Islet of Langerhans (tissue), 1 donor: Measurements from ENCODE around the gene SLC12A4.
"Not testable (repeated sequence)": the region's sequence is repeated elsewhere in the genome, so short reads cannot be mapped to it uniquely, and the experiment has no call there.

Experiments
- FAIRE-seq: peaks from one replicate; lab custom pipeline; 2011; peaks lifted over from hg19 to GRCh38; lab: Jason Lieb, UNC

The SLC12A4 gene

DNA sequence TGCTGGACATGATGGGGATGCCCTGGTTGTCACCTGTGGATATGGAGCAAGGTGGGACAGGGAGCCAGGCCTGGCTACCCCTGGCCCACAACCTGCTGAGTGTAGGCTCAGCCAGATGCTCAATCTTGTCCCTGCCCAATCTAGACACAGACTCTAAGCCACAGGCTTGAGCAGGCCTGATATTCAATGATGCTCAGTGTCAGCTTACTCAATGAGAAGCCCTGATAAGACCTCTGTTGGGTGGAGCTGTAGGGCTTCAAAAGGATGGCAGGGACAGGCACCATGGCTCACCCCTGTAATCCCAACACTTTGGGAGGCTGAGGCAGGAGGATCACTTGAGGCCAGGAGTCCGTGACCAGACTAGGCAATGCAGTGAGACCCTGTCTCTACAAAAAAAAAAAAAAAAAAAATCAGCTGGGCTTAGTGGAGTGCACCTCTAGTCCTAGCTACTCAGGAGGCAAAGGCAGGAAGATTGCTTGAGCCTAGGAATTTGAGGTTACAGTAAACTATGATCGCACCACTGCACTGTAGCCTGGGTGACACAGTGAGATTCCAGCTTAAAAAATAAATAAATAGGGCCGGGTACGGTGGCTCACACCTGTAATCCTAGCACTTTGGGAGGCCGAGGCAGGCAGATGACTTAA, 27.9 kb downstream of the SLC12A4 start:
- FAIRE-seq: no peak

DNA sequence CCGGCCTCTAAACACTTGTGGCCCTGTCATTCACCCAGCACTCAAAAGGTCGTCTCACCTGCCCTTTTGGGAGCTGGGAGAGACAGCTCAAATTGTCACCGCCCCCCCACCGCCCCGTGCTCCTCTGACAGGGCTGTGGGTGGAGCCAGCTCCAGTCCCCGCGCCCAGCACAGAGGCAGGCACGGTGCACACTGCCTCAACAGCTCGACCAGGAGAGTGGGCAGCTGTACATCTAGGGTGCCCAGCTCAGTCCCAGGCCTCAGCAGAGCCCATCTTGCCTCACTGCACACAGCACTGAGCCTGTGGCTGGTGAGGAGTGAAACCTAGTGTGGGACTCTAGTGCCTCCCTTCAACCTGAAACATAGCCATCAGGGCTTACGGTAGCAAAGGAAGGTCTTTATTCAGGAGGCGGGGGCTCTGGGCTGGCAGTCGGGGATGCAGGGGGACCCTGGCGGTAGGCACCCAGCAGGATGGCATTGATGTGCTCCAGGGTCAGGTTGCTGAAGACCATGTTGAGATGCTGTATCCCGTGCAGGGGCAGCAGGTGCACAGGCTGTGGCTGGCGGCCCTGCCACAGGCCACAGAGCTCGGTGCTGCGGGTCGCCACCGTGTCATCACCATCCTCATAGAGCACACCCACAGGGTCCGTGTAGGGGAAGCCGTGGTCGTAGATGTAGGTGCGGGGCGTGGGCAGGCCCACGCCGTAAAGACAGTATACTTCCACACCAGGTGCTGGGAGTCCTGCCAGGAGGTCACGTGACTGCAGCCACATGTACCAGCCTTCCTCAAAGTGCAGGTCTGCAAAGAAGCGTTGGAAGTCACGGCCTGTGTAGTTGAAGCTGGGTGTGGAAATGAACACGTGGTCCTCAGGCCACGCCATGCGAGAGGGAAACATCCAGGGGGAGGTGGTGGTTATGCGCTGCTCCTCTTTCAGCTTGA, 28.7 kb downstream of the SLC12A4 start:
- FAIRE-seq: no peak

DNA sequence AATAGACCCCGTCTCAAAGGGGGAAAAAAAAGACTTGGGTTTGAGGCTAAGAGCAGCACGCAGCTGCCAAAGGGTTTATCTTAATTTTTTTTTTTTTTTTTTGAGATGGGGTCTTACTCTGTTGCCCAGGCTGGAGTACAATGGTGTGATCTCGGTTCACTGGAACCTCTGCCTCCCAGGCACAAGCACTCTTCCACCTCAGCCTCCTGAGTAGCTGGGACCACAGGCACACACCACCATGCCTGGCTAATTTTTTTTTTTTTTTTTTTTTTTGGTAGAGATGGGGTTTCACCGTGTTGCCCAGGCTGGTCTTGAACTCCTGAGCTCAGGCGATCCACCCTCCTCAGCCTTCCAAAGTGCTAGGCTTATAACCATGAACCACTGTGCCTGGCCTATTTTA, 30.7 kb downstream of the SLC12A4 start:
- not testable (repeated sequence) for FAIRE-seq

DNA sequence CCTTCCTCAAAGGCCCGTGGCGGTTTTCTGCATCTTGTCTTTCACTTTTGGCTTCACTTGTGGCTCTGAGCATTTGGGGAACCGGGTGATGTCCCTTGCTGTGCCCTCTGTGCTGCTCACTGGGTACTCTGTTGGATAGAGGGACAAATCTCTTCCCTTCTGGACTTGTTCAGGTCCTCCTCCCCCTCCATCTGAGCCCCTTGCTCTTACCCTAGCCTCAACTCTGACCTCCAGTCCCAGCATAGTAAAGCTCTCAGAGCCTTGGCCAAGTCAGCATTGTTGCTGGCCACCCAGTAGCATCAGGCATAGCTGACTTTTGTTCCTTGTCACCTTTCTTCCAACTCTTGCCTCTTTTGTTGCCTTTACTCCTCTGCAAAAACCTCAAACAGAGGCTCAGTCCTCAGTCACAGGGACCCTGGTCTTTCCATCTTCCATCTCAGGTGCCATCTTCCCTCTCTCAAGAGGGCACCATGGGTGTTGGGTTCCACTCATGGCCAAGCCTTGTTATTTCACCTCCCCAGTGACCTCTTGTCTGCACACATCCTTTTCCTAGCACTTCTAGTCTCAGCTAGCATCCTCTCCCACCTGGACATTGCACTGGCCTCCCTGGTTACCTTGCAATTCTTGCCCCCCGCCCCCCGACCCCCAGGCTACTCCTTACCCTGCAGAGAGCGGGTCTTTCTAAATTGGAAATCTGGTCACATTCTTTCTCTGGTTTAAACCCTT, 31.4 kb downstream of the SLC12A4 start:
- no peak for FAIRE-seq

GRCh38 chr16:67936124-67936879, 32.1 kb downstream of the SLC12A4 start, which contains the start of gene PSMB10:
Gene PSMB10, minus strand, starts transcription at chr16:67936850. Its CDS starts 101 bp downstream, at chr16:67936749.
- FAIRE-seq: no peak

GRCh38 chr16:67935402-67936123, 32.9 kb downstream of the SLC12A4 start:
- peak; percentile 38 for FAIRE-seq

DNA sequence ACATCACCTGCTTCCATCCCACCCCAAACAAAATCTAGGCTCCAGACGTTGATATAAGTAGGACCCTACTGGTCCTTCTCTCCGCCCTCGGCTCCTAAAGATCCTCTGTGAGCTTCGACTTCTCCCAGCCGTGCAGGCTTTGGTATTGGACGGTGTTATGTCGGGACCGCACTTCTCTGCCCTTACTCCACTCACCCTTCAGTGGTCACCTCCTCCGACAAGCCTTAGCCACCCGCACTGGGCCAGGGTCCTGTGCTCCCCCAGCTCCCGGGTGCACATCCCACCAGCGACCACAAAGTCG, 33.4 kb downstream of the SLC12A4 start:
- FAIRE-seq: no peak

GRCh38 chr16:67934306-67935100, 33.9 kb downstream of the SLC12A4 start:
- no peak for FAIRE-seq

- no peak for FAIRE-seq
Observed at GRCh38 chr16:67933805-67934204, 34.6 kb downstream of the SLC12A4 start.

DNA sequence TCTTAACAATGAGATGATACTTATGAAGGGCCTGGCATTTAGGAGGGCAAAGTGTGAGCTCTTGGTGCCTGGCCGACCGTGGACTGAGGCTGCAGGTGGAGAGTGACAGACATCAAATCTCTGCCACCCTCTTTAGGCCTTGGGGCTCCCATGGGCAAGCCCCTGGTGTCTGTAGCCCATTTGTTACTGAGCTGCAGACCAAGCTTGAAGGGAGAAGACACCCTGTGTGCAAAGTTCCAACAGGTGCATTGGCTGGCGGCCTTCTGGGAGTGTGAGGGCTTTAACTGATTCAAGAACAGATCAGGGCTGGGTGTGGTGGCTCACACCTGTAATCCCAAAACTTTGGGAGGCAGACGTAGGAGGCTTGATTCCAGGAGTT, 36.0 kb downstream of the SLC12A4 start:
- no peak for FAIRE-seq

GRCh38 chr16:67931712-67932461, 36.5 kb downstream of the SLC12A4 start, which contains the start of gene CTRL:
Gene CTRL, minus strand, starts transcription at chr16:67931862. Its CDS starts 10 bp downstream, at chr16:67931852.
- no peak for FAIRE-seq

DNA sequence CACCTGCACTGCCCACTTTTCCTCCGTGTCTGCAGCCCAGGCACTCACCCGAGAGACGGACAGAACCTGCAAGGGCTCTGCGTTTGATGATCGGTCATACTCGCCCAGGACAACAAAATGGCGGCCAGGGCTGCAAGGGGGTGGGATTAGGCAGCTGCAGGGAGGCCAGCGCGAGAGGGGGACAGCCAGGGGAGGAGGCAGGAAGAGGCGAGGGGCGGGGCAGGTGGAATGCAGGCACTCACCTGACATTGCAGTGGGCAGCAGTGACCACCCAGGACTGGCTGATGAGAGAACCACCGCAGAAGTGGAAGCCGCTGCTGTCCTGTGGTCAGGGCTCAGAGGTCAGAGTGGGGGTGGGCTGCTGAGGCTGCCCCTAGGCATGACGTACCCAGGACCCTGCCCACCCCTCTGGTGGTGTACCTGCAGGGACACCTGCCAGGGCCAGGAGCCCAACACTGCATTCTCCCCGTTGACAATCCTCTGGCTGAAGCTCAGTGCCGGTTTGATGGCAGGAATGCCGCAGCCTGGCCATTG, 37.7 kb downstream of the SLC12A4 start:
- no peak for FAIRE-seq

DNA sequence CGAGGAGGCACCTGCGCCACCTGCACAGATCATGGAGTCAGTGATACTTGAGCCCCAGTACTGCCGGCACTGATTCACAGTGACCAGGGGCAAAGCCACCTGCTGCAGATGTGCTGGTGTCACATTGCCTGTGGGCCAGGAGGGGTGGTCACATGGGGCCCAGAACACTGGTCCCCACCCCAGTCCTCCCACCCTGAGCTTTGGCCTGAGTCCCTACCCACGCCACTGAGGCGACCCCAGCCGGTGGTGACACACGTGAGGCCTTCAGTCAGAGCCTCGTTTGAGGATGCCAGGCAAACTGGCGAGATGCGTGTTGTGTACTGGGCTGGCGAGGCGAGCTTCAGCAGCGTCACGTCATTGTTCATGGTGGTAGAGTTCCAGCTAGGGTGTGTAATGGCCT, 38.2 kb downstream of the SLC12A4 start:
- FAIRE-seq: no peak

DNA sequence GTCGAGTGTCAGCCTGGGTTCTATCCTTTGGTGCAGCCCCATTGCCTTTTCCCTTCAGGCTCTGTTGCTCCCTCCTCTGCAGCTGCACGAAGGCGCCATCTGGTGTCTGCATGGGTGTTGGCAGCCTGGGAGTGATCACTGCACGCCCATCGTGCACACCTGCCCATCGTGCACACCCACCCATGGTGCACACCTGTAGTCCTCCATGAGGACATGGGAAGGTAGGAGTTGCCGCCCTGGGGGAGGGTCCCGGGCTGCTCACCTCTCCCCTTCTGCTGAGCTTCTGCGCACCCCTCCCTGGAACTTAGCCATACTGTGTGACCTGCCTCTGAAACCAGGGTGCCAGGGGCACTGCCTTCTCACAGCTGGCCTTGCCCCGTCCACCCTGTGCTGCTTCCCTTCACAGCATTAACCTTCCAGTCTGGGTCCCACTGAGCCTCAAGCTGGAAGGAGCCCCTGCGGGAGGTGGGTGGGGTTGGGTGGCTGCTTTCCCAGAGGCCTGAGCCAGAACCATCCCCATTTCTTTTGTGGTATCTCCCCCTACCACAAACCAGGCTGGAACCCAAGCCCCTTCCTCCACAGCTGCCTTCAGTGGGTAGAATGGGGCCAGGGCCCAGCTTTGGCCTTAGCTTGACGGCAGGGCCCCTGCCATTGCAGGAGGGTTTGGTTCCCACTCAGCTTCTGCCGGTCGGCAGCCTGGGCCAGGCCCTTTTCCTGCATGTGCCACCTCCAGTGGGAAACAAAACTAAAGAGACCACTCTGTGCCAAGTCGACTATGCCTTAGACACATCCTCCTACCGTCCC, 39.7 kb downstream of the SLC12A4 start:
- no peak for FAIRE-seq

GRCh38 chr16:67928147-67928546, 40.3 kb downstream of the SLC12A4 start:
- FAIRE-seq: no peak

GRCh38 chr16:67927131-67927941, 41.1 kb downstream of the SLC12A4 start:
- FAIRE-seq: no peak

DNA sequence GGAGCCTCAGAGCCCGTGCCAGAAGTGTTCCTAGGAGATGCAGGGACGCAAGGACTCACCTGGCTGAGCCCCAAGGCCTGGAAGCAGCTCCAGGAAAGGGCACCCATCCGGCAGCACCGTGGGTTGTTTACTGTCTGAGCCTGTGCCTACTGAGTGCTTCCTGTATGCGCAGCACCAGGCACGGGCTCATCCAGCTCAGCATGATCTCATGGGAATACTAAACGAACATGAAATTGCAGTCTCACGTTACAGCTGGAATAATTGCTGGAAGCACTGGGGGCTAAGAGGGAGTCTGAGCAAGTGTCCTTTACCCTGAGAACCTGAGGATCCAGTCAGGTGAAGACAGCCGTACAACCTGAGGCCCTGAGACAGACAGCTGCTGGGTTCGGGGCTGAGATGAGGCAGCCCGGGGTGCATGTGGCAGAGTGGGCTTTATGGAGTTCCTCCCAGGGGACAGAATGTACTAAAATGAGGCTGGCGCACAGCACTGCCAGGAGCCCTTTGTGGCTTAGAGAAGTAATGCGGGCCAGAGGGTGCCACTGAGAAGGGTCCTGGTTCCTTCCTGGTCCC, 42.2 kb downstream of the SLC12A4 start:
- FAIRE-seq: no peak
